ENCODE data around the gene GALNT3.

The GALNT3 gene

DNA sequence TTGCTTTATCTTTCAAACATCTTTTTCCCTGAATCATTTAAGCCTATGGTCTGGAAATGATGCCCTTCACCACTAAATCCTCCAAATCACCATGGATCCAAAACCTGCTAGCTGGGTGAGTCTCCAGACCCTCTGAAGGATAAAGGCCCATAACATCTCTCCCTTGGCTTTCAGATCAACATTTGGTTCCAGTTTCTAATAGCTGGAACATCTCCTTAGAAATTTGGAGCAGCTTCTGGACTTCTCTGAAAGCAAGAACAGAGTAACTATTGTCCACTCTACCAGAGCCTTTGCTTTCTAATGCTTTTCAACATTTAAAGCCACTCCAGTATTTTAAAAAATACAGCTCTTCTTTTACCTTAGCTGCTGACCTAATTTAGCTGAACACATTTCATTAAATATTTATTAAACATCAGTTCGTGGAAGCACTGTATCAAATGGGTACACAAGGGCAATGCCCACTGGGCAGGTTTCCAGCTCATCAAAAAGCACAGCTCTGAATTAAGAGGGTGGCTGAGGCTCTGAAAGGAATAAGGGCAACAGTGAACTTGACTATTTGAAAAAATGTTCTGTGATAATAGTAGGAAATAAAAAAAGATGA is 75.3 kb downstream of the GALNT3 start:
- DNase-seq: no peak

DNA sequence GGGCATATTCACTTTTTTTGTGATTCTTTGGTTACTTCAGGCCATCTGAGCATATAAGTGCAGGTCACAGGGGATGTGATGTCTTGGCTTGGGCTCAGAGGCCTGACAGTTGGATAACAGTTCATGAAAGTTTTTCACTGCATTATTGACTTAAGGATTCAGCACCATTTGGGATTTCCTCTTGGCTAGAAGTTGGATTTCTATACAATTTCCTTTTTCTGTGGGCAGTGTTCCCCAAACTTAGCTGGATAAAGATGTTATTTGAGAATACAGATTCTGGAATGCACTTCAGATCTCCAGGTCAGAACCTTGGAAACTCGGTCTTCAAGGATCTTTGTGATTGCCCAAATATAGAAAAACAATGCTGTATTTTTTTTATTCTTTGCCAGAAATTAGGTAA is 78.0 kb downstream of the GALNT3 start:
- no peak for DNase-seq

DNA sequence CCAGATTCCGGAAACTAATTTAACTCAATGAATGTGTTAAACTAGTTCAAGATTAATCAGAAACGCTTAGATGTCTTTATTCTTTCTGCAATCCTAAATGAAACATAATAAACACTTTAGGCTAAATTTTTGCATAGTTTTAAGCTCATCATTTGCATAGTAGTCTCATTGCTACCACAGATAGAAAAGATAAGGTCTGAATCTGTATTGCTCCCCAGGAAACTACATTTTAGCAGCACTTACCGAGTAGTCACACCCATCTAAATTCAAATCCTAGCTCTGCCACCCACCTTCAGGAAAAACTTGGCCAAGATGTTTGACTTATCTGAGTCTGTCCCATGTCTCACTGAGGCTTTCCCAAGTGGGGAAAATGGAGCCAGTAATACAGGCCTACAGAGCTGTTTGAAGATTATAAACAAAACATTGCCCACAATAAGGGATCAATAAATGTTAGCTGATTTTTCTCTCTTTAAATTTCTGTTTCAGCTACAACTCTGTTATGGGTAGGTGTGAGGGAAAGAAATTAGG is 87.0 kb downstream of the GALNT3 start:
- DNase-seq: no peak

DNA sequence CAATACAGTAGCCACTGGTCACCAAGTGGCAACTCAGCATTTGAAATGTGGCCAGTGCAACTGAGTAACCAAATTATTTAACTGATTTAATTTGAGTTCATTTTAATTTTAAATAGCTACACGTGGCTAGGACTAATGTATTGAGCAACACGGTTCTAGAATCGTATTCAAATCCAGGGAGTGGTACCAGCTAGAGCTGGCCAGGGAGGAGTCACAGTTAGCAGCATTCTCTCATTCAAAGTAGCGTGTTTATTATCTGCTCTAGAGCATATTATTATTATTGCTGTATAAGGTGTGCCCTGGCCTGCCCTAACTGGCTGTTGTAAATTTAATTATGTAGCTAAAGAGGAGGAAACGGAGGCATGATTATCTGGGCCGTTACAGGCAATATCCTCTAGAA is 92.9 kb downstream of the GALNT3 start:
- no peak for DNase-seq

DNA sequence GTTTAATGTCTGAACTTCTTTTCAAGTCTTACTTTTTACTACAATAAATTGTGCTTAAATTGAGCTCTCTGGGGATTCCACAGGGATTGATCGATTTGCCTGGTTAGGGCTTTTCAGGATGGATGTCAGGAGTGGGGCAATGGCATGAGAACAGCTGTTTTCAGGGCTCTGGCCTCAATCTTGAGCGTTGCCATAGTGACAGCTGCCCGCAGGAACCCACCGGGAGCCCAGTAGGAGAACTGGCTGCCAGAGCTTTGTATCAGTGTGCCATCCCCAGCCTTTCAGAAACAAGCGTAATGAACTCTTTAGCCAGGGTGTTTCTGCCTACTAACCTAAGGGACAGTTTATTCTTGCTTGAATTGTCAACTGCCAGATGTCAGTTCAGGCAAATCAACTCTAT is 93.5 kb downstream of the GALNT3 start:
- no peak for DNase-seq

DNA sequence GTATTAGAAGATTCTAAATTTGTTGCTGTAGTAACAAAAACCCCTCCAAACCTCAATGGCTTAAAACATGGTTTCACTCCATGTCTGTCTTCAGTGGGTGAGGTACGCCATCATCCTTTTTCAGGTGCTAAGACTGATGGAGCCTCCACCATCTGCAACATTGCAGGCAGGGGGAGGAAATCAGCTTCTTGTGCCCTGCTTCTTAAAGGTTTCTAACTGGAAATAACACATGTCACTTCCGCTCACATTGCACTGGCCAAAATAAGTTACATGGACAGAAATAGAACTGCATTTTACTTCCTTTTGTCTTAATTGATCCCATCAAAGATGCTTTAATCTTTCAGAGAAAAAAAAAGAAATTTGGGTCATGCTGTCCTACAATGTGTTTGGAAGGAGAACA is 94.1 kb downstream of the GALNT3 start:
- no peak for DNase-seq

DNA sequence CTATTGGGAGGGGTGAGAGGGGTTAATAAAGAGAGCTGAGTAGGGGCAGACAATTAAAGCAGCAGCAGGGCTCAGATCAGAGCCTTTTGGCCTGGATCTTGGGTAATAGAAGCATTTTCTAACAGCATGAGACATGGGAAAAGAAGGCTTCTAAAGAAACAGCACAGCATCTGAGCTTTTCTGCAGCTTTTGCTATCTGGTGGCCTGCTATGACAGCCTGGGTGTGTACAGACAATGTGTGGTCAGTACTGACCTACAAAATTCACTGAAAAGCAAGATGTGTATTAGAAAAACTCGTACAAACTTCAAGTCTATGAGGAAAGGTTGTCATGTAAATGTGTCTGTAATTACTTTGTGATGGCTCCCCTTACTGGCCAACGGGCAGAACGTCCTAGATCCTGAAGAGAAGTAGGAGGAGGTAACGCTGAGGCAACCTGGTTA is 95.6 kb downstream of the GALNT3 start:
- no peak for DNase-seq

DNA sequence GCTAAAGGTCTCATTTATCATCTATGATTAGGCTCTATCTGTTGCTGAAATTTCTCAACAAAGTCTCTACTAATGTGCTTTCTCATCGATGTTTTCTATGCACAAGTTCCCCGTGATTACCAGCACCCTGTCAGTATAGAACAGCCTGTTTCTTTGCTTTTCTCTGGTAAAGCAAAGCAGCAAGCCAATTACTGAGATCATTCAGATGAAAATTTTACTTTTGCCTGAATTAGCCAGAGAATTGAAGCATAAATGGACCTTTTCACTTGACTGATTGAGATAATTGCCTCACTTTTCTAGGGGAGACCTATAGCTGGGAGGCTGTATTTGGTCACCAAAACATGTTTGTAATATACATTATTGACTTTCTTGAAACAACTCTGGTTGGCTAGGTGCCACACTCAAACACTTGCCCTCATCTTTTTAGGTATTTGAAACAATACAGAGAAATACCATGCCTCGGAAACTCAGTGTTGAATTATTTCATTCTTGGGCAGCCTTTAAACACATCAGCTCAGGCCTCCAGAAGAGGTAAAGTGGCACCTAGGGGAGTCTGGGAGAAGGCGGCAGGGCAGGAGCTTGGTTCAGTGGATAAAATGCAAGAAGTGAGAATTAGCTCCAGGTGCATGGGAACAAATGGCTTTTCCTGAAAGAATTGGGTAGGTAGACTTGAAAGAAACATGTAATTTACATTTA is 96.2 kb downstream of the GALNT3 start:
- no peak for DNase-seq

Data from stimulated activated CD4-positive, alpha-beta T cell treated with anti-CD3 and anti-CD28 coated beads, Interleukin-2, amount 100 ng/mL, for 24 hours (primary cell).